BJ (cell line): ENCODE measurements around the gene BBX. TPM values are rescaled to one million over a fixed set of nuclear protein-coding genes. Genes with fewer than 3 reads are reported as not detected.

ENCODE experiments used
- CTCF ChIA-PET: fragments of 350-600 bp; formaldehyde crosslinking; extraction: SDS; loops from one replicate; lab custom pipeline; 2021; ENCODE audit warnings: antibody characterized with exemption, inconsistent platforms; lab: Yijun Ruan, JAX
- POLR2A ChIA-PET: fragments of 300-600 bp; sonication (Branson Sonifier 250); formaldehyde crosslinking; extraction: SDS; loops from one replicate; lab custom pipeline; 2021; ENCODE audit warnings: antibody characterized with exemption; lab: Charles Lee
- DNase-seq: peaks from one replicate; pipeline ENCODE4 v3.0.0-alpha.2; 2011; ENCODE audit warnings: low read depth
- H3K27me3 ChIP-seq: 2 replicates; pipeline ENCODE4 v1.6.0; 2011; ENCODE audit warnings: low read length; ENCODE audit not compliant: control insufficient read depth, insufficient read depth
- H3K36me3 ChIP-seq: 2 replicates; pipeline ENCODE4 v1.5.1; 2011; ENCODE audit warnings: low read length; ENCODE audit not compliant: control insufficient read depth, insufficient read depth
- H3K4me3 ChIP-seq: 2 replicates; pipeline ENCODE4 v1.5.1; 2011; ENCODE audit warnings: low read depth, mild to moderate bottlenecking, control low read depth, low read length
- CTCF ChIP-seq: IDR thresholded peaks from 2 replicates; pipeline ENCODE4 v1.5.1; 2011; ENCODE audit warnings: low read depth, mild to moderate bottlenecking, control low read depth, inconsistent platforms, low read length, moderate library complexity; ENCODE audit not compliant: insufficient read depth
- polyA plus RNA-seq: library from polyadenylated mRNA; depleted of rRNA; stranded (reverse); fragments of >200 nt; gene quantifications from 2 replicates; pipeline ENCODE4 v1.2.3, GENCODE V29; 2011

The BBX gene
- polyA plus RNA-seq, 1 experiment = 47.6 TPM

DNA sequence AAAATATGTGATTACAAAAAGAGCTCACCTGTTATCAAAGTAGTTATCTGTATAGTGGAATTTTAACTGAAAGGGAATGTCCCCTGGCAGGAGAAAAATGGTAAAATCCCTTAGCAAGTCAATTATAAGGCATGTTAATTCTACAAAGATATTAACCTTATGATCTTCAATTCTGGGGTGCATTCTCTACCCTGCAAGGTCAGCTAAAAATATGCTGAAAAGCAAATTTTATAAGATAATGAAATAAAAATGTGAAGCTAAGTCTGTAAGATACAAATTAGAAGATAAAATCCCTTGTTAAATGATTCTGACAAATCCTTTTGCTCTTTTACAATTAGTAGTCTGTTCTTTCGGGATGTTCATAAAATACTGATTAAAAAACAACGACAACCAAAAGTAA, 109.8 kb downstream of the BBX start:
- TF ChIP-seq CTCF = no peak

DNA sequence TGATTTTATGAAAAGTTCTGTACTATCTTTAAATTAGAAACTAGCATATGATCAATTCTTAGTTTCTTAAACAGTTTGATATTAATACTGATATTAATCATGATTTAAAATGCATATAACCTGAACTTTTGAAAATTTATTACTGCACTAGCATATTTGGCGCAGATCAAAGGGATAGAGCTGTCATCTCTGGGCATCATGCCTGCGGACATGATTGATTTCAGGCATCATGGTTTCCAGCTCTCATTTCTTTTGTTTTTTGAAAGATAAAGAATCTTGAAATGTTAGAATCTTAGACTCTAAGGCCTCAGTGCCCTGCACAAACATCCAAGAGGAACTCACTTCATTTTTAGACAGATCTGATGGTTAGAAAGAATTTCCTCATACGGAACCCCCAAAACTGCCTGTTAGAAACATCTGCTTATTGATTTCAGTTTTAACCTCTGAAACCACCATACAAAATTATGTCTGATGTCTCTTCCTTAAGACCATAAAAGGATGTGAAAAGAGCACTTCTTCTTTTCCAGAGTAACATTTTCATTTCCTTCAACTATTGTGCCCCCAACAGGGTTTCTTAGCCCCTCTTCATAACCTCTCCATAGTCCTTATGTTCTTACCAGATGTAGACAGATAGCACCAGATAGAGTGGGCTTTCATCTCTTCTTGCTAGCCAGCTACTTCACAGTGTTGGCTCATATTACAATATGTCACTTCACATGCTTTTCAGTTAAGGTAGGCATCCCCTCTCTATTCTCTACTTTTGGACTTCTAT, 110.8 kb downstream of the BBX start:
- POLR2A ChIA-PET = no interaction called here
- DNase-seq = no peak
- Histone ChIP-seq H3K27me3 (no peaks in the 10 kb centered on the region), H3K36me3 (no peaks in the 10 kb centered on the region), H3K4me3 (no peak overlapping the region)
- CTCF ChIA-PET = no interaction called here
- TF ChIP-seq CTCF = no peak

More for the DNA sequence above, 109.8 kb downstream of the BBX start:
- no peak overlapping the region for H3K4me3 ChIP-seq
- H3K27me3 ChIP-seq = no peaks in the 10 kb centered on the region
- CTCF ChIA-PET = interaction anchor here (1.3 kb wide), 1 partner anchor 120 kb away, joined by 3 read pairs; no protein-coding TSS in a partner anchor
- no peaks in the 10 kb centered on the region for H3K36me3 ChIP-seq
- POLR2A ChIA-PET = no interaction called here
- no peak for DNase-seq

- DNase-seq = no peak
- no peak overlapping the region for H3K4me3 ChIP-seq
- ChIA-PET POLR2A (no interaction called here), CTCF (no interaction called here)
- no peaks in the 10 kb centered on the region for H3K27me3 ChIP-seq
- H3K36me3 ChIP-seq = no peaks in the 10 kb centered on the region
- no peak for TF ChIP-seq CTCF
Observed at GRCh38 chr3:107634099-107634489, 111.3 kb downstream of the BBX start.

DNA sequence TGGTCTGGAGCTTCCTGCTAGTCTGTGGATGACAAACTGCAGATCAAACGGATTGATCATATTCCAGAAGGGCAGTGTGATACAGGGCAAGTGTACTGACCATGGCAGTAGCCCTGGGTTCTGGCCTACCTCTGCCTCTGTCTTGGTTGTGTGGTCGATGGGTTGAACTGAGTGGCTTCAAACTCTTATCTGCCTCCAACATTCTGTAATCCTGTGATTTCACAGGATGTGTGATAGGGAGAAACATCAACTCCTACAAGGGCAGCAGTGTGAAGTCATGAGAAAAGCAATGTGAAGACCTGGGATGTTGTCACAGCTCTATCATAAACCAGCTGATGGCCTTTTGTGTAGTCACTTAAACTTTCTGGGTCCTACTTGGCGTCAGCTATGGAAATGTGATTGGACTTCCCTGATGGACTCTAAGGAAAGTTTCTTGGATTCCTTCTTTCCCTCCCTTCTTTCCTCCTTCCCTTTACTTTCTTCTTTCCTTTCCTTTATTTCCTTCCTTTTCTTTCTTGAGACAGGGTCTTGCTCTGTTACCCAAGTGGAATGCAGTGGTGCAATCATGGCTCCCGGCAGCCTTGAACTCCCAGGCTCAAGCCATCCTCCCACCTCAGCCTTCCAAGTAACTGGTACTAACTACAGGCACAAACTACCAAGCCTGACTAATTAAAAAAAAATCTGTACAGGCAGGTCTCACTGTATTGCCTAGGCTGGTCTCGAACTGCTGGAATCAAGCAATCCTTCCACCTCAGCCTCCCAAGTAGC, 114.8 kb downstream of the BBX start:
- CTCF ChIA-PET = interaction anchor here (0.6 kb wide), 1 partner anchor 10 kb away, joined by 4 read pairs; no protein-coding TSS in a partner anchor

More for the DNA sequence above, 114.8 kb downstream of the BBX start:
- POLR2A ChIA-PET = no interaction called here
- H3K36me3 ChIP-seq = no peaks in the 10 kb centered on the region
- no peaks in the 10 kb centered on the region for H3K27me3 ChIP-seq
- H3K4me3 ChIP-seq = no peak overlapping the region
- no peak for DNase-seq
- TF ChIP-seq CTCF = no peak
